Prostate gland (tissue), 2 donors: ENCODE data around the gene OCLN.

Source experiments
- CTCF ChIP-seq, 4 experiments: fragments of 200-600 bp in 2 of 4; fragments of 450-650 bp in 2 of 4; sonication (generic) in 2 of 4; IDR thresholded peaks; 1 replicate in 3 of 4; 2 replicates in 1 of 4; pipeline ENCODE4 v1.5.1; 2016 to 2019; ENCODE audit warnings: antibody characterized with exemption in 4 of 4, mild to moderate bottlenecking in 2 of 4, moderate library complexity in 2 of 4
- POLR2AphosphoS5 ChIP-seq: sonication (generic); formaldehyde crosslinking; IDR thresholded peaks from one replicate; pipeline ENCODE4 v1.6.1; 2017; ENCODE audit warnings: antibody characterized with exemption

GRCh38 chr5:69510694-69511093 is 18.1 kb downstream of the OCLN start:
- no peak for TF ChIP-seq CTCF (IDR thresholded peaks at IDR 0.05)
- no peak for TF ChIP-seq POLR2AphosphoS5
